ENCODE data around the gene RORC.
"Not testable (repeated sequence)": the region's sequence is repeated elsewhere in the genome, so short reads cannot be mapped to it uniquely, and the experiment has no call there.

RORC gene

DNA sequence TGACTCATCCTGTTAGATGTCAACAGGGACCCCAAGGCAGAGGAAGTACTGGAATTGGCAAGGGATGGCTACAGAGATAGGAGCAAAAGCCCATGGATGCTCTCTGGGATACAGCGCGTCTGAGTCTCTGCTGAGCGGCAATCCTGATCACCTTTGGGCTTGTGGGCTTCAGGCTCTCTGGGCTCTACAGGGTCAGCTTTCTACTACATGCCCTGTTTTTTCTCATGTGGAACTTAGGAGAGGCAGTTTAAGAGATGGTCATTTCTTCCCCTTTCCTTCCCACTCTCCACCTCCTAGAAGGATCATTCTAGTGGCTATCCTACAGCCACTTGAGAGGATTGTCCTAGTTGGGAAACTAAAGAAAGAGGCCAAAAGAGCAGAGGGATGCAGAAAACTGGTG lies 27.7 kb downstream of the RORC start:
- no peak for DNase-seq

DNA sequence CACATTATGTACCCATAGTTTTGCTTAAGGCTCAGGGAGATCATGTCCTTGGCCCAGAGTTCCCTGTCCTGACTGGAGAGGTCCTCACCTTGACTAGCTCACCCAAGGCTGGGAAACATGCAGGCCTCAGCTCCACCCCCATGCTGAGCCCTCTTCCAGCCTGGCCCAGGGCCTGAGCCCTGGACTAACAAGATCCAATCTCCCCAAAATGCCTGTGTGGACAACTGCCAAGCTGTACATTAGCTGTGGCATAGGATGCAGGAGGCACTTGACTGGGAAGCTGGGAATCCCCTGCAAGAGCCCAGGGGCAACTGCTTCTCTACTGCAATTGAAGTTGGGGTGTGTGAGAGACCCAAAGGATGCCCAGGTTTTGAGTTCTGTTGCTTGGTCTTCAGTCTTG lies 28.4 kb downstream of the RORC start:
- DNase-seq = no peak

DNA sequence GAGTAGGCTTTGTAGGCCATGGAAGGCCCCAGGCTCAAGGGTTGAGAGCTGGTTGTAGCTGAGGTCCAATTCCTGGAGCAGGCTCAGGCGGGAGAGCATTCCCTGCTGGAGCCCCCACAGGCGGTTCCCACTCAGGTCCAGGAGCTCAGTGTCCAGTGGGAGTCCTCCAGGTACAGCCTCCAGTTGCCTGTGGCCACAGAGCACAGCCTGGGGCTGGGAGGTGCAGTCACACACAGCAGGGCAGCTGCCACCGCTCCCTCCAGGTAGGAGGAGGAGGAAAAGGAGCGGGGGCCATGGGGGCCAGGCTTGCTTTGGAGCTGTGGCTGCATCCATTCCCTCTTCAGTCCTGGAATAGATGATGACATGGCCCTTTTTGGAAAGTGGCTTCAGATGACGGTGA lies 29.2 kb downstream of the RORC start:
- DNase-seq = no peak

DNA sequence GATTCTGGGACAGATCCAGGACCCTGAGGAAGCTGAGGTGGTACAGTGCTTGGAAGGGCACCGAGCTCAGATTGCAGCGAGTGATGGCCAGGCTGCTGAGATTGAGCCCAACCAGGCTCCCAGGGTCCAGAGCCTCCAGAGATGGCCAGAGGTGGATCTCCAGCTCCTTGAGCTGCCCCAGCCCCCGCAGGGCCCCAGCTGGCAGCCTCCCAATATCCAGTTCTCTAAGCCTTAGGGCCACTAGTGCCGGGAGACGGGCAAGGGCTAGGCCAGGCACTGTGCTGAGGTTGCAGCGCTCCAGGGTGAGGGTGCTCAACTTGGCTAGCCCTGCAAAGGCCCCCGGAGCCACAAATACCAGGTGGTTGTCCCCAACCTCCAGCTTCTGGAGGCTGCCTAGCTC lies 29.8 kb downstream of the RORC start:
- no peak for DNase-seq

DNA sequence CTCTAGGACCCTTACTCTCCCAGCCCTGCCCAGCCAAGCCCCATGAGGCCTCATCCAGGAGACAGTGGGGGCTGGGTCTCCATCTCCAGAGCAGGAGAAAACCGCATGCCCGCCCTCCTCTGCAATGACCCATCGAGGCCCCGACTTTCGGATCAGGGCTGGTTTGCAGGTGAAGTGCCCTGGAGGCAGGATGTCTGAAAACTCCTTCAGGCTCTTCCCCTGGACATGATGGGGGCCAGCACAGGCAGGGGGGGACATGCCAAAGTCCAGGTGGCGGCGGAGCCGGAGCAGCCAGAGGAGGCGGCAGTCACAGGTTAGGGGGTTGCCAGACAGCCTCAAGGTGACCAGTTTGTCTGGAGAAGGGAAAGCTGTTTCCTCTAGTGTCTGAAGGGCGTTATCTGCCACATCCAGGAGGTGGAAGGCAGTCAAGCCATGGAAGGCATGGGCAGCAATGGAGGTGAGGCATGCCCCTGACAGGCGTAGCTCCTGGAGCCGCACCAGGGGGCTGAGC lies 30.2 kb downstream of the RORC start:
- no peak for DNase-seq

DNA sequence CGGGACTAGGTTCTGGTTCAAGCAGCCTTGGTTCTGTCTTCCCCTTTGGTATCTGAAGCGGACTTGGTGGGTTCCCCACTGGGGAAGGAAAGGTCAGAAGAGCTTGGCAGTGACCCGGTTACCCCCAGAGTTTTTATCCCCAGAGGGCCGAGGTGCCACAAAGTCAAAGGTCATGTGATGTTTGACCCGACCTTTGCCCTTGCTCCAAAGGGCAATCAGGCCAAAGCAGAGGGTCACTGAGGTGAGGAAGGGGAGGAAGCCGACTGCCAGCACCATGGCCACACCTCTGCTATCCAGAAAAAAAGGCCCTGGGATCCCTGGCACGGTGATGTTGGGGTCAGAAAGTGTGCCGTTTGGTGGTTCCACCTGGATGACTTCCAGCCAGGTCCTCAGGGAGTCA lies 30.8 kb downstream of the RORC start:
- DNase-seq = no peak

DNA sequence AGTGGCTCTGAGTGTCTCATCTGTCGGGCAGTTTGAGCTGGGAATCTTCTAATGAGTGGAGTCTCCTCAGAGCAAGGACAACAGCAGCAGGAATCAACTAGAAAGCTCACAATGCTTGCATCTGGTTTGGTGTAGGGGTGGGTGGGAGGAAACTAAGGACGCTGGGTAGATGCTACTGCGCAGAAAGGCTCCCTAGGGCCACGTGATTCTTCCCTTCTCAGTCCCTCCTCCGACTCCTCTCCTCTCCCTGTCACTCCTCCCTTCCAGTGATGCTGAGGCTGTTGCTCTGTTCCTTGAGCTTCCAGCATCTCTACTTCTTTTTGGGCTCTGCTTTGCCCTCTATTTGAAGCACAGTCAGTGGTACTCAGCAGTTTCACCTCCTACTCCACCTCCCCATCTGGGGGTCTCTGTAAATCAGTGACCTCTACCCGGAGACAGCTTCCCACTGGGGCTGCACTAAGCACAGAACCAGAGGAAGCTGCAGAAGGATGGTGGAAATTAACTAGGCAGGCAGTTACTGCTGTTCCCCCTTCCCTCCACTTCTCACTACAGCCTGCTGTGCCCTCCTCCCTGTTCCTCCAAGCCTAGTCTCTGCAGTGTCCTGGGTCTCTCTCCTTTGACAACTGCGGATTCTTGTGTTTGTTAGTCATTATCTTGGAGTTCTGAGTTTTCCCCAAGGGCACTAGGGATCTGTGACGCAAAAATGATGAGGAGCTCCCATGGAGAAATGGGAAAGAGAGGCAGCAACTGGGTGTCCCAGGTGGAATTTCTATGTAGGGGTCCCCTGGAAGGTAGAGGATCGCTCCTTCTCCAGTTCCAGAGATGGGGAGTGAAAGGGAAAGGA lies 32.2 kb downstream of the RORC start:
- DNase-seq = no peak

DNA sequence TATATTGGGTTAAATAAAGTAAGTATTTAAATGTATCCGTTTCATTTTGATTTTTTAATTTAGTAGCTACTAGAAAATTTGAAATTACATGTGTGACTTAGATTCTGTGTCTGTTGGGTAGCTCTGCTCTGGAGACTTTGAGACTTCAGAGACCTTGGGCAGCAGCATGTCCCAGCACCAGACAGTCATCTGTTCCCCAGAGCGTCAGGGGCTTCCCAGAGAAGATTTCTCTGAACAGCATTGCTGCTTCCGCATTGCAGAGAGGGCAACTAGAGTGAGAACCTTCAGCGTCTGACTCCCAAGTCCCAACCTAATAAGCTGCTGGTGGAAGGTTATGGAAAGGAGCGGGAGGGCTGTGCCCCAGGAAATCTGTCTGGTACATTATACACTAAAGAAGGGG lies 33.0 kb downstream of the RORC start:
- no peak for DNase-seq

DNA sequence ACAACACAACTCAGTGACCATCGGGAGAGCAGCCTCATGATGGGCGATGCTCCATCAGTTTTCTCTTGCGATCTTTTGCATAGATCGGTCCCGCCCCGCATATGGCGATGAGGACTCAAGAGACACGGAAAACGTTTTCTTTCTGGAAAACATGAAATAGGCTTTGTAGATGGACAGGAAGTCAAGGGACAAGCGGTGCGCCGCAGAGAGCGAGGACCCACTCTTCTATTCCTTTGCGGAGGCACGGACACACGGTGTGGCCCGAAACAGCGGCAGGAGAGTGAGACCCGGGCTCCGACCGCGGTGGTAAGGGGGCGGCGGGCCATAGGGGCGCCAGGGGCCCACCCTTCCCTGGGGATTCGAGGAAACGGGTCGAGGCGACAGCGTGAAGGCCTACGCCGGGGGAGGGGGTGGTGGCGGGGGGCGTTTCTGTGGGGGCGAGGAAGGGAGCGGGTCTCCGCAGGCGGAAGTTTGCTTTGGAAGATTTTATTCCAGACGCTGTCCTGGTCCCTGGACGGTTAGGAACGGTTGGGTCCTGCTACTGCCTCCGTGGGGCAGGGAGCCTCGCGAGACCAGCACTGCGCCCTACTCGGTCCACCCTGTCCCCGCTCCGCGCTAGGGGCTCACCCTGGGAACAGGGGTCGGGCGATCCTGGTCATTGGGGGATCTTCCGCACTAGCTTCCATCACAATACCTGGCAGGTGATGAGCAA lies 40.5 kb downstream of the RORC start:
- DNase-seq = no peak

DNA sequence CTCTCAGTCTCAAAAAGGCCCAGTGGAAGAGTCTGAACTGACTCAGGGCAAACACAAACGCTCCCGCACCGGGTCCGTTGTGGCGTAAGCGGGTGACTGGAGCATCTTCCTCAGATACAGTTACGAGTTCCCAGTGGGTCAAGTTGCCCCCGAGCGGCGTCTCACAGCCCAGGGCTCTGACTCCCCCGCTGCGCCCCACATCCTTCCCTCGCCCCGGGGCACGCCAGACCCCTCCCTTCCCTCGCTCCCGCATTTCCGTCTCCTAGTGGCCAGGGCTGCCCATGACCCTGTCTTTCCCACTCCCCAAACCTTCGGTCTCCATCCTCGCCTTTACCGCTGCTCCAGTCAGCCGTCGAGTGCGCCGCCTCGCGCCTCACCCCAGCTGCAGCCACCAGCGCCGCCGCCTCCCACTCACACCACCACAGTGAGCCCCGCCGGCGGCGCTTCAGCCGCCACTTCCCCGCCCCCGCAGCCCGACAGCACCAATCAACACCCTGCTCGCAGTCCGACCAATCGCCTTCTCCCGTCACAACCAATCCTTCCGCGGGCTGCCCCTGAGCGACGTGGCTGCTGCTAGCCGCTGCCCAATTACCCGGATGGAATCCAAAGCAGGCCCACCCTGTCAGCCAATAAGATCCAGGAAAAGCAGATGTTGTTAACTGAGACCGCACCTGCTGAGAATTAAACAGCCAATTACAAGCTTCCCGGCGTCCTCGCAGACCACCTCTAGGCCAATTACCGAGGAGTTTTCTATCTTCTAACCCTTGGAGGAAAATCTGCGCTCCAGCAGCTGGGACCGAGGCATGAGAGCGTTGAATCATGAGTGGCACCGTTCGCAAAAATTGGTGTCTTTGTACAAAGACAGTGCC lies 41.3 kb downstream of the RORC start, which contains the start of gene TDRKH:
TSS of gene TDRKH (minus strand) at position 430 of the 869 bp plus-strand sequence. CDS start 7,478 bp downstream, outside the sequence.
- DNase-seq = peak; percentile 87

DNA sequence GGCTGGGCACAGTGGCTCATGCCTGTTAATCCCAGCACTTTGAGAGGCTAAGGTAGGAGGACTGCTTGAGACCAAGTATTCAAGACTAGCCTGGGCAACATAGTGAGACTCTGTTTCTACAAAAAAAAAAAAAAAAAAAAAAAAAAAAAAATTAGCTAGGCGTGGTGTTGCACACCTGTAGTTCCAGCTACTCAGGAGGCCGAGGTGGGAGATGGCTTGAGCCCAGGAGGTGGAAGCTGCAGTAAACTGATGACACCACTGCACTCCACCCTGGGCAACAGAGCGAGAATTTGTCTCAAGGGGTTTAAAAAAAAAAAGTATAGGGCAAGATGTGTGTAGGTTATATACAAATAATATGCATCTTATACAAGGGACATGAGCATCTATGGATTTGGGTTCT lies 43.9 kb downstream of the RORC start:
- no peak for DNase-seq

DNA sequence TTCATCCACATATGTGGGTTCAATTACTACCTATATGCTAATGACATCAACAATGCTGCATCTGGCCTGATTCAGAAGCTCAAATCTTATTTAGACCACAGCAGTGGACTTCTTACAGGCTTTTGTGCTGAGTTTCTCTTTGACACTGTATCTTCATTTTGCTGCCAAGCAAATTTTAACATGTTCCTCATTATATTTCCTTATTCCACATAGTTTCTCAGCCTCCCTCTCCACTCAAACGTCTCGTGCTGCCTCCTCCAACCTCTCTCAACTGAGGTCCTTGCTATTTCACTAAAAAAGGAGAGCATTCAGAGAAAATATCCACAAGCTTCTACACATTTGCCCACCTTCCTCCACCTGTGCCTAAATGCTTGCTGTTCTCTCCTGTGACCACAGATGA lies 47.8 kb downstream of the RORC start:
- no peak for DNase-seq

DNA sequence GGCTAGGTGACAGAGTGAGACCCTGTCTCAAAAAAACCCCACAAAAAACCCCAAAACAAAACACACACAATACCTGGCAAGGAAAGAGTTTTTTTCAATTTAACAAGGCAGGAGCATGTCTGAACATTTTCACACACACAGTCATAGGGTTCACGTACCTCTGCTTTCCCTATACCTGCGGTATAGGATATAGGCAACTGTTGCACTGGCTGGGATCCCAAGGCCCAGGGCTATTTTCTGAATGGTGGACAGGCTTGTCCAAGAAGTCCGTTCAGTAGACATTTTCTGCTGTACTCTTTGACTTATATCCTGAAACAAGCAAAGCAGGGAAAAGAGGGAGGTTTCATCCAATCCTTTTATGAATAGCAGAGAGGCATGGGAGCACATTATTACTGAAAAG lies 48.9 kb downstream of the RORC start:
- DNase-seq = no peak

DNA sequence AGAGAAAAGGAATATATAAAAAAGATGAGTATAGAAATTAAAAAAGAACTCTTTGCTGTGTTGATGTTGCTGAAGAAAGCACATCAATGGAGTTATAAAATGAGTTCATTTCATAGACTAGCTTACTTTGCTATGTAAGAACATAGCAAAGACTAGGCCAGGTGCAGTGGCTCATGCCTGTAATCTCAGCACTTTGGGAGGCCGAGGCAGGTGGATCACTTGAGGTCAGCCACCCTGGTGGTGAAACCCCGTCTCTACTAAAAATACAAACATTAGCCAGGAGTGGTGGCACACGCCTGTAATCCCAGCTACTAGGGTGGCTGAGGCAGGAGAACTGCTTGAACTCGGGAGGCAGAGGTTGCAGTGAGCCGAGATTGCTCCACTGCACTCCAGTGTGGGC lies 49.6 kb downstream of the RORC start:
- not testable (repeated sequence) for DNase-seq

DNA sequence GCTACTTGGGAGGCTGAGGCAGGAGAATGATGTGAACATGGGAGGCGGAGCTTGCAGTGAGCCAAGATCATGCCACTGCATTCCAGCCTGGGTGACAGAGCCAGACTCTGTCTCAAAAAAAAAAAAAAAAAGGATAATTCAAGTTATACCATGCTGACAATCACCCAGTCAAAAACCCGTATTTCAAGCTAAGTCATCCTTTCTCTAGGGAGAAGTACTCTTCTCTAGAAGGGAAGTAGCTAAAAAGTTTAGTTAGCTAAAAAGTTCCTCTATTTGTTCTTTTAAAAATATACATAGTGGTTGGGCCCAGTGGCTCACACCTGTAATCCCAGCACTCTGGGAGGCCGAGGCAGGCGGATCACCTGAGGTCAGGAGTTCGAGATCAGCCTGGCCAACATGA lies 50.9 kb downstream of the RORC start:
- DNase-seq = not testable (repeated sequence)

DNA sequence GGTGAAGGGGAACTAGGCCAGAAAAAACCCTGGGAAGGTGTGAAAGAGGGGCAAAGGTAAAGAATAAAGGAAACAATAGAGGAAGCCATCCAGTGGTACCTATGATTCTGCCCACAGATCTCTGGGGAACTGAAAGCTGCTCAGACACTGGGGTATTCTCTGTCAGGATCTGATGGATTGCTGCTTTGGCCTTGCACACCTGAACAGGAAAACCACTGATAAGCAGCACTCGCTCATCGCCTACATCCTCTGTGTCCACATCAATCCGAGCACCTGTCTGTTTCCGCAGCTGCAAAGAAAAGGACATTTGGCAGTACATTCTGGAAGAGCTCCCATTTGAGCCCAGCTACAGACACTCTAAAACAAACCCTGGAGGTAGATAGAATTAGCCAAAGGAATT lies 51.8 kb downstream of the RORC start:
- DNase-seq = no peak

DNA sequence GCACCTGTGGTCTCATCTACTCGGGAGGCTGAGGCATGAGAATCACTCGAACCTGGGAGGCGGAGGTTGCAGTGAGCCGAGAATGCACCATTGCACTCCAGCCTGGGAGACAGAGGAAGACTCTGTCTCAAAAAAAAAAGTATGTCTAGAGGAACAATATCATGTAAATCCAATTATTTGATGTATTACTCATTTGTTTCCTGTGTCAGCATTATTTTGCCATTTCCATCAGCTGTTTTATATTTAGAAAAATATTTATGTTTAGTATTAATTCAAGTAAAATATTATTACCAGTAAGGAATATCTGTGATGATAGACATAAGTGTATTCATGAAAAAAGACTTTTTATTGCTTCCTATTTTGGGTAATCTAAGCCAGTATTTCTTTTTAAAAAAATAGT lies 54.3 kb downstream of the RORC start:
- DNase-seq = no peak

DNA sequence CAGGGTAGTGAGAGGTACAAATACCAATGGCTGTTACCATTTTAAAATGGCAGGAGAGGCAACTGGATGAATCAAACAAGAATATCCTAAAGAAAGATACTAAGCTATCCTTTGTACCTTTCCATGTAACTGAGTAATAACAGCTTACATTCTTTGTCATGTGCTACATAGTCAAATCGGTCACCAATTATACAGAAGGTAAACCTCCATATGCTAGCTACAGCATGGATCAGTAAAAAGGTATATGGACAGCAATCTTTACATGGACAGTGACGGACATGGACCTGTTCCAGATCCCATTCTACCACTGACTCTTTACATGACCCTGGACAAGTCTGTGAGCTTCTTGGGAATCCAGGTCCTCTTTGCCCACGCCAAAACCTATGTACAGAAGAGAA lies 54.9 kb downstream of the RORC start:
- no peak for DNase-seq

DNA sequence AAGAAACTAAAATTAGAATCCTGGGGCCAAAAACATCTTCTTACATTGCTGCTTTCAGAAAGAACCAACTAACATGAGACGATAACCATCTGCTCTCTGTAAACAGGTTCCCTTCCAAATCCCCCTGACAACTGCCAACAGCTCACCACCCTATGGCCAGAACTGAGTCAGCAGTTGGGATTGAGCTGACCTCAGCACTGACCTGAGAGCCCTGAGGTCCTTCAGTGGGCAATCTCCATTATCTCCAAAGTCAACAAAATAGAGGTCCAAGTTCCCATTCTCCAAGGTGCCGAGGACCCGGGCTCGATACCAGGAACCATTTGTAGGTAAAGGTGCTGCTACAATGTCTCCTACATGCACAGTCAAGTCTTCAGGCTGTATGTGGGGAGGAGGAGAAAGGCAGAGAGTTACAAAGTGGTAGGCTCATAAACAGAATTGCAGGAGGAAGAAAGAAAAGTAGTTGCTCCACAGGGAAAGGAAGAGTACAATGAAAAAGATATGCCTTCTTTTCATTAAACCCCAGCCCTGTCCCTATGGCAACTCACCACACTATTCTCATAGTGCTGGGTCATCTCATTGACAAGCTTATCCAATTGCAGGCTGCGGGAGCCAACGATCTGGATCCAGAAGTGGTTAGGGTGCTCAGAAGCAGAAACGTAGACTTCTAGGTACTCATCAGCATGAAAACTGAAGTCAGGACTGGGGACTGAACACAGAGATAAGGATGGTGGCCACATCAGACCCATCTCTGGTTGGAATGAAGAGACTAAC lies 55.5 kb downstream of the RORC start:
- DNase-seq = no peak

DNA sequence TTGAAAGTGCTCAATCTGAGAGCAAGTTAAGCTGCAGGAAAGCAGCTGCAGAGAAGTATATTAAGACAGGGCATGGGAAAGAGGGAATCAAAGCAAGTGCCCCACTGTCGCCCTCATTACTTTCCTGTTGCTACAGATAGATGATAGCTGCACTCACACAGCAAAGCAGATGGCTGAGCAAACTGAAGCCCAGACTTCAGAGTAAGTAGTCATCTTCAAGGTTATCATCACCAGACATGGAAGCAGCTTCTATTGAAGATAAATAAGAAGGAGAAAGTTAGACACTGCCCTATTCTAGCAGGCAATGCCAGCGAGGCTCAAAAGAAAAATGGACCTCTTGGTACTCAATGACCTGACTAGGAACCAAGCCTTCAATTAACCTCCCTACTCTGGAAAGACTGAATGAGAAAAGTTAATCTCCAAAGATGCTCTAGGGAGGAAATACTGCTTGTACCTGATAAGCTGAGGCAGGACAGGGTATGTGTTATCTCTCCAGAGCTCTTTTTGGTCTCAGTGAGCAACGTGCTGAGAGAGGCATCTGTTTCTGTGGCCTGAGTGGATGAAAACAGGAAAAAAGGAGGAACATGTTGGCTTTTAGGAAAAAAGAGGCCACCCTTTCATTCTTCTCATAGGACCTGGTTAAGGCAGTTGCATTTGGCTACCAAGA lies 57.2 kb downstream of the RORC start:
- DNase-seq = no peak

DNA sequence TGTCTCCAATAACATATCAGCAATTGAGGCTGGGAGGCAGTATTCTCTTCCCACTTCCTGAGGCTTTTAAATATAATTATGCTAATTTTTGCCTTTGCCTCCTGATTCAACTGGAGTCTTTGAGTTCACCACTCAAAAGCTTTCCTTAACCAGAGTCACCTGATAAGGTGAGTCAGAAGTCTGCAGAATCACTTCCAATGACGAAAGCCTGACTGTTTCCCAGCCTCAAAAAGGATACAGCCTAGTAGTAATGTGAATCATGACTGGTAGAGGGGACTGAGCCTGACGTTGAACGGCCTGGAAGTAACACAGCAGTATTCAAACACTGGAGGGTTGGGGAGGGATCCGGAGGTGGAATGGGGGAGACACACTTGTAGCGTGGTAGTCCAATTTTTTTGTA lies 57.9 kb downstream of the RORC start:
- DNase-seq = peak; percentile 62

DNA sequence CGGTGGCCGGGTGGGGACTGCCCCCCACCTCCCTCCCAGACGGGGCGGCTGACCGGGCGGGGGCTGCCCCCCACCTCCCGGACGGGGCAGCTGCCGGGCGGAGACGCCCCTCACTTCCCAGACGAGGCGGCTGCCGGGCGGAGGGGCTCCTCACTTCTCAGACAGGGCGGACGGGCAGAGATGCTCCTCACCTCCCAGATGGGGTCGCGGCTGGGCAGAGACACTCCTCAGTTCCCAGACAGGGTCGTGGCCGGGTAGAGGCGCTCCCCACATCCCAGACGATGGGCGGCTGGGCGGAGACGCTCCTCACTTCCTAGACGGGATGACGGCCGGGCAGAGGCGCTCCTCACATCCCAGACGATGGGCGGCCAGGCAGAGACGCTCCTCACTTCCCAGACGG lies 62.3 kb downstream of the RORC start:
- not testable (repeated sequence) for DNase-seq
